Measurements from ENCODE around the gene MYCL. TPM values are rescaled to one million over a fixed set of nuclear protein-coding genes. Genes with fewer than 3 reads are reported as not detected.
"Not testable (repeated sequence)": the region's sequence is repeated elsewhere in the genome, so short reads cannot be mapped to it uniquely, and the experiment has no call there.

MYCL gene
- polyA plus RNA-seq, 10 donors, result 1.7 to 9.3 (median 2.4) TPM

- DNase-seq, result peak in 1 of 3 donors; percentile 59
Measured at GRCh38 chr1:39892601-39893595, 8.8 kb downstream of the MYCL start.

GRCh38 chr1:39890880-39891279 lies 10.8 kb downstream of the MYCL start:
- DNase-seq, result no peak

- DNase-seq, result no peak
Measured at GRCh38 chr1:39890273-39890672, 11.4 kb downstream of the MYCL start.

- DNase-seq, result no peak
Measured at GRCh38 chr1:39886757-39887231, 14.9 kb downstream of the MYCL start.

GRCh38 chr1:39885516-39885915 lies 16.2 kb downstream of the MYCL start:
- no peak for DNase-seq

GRCh38 chr1:39882152-39882551 lies 19.6 kb downstream of the MYCL start:
- DNase-seq, result no peak

GRCh38 chr1:39877980-39878956 lies 23.4 kb downstream of the MYCL start:
- DNase-seq, result no peak

GRCh38 chr1:39877231-39877778 lies 24.4 kb downstream of the MYCL start:
- DNase-seq, result no peak

GRCh38 chr1:39876144-39876543 lies 25.6 kb downstream of the MYCL start:
- DNase-seq, result no peak

- no peak for DNase-seq
Measured at GRCh38 chr1:39872698-39873097, 29.0 kb downstream of the MYCL start.

GRCh38 chr1:39871796-39872195 lies 29.9 kb downstream of the MYCL start:
- DNase-seq, result no peak

- not testable (repeated sequence) for DNase-seq
Measured at GRCh38 chr1:39871043-39871442, 30.7 kb downstream of the MYCL start.

GRCh38 chr1:39869538-39870112 lies 32.1 kb downstream of the MYCL start:
- DNase-seq, result not testable (repeated sequence)

GRCh38 chr1:39866767-39867166 lies 35.0 kb downstream of the MYCL start:
- DNase-seq, result peak in 1 of 3 donors; percentile 23

- DNase-seq, result no peak
Measured at GRCh38 chr1:39865762-39866161, 36.0 kb downstream of the MYCL start.

- DNase-seq, result no peak
Measured at GRCh38 chr1:39863177-39863576, 38.5 kb downstream of the MYCL start.

- DNase-seq, result no peak
Measured at GRCh38 chr1:39861003-39861402, 40.7 kb downstream of the MYCL start.

GRCh38 chr1:39859859-39860812 lies 41.6 kb downstream of the MYCL start:
- no peak for DNase-seq

GRCh38 chr1:39858315-39858714 lies 43.4 kb downstream of the MYCL start:
- DNase-seq, result no peak

All from muscle of back (tissue), 11 donors.